Stimulated activated naive CD4-positive, alpha-beta T cell treated with Interleukin-2 at 50 U/mL for 16 hours (primary cell): Measurements from ENCODE around the gene ZDHHC8.
"Not testable (repeated sequence)": the region's sequence is repeated elsewhere in the genome, so short reads cannot be mapped to it uniquely, and the experiment has no call there.

Experiments used
- DNase-seq: peaks from one replicate; lab custom pipeline; 2025; lab: John Stamatoyannopoulos, UW

ZDHHC8 gene

GRCh38 chr22:20158391-20159036 lies 26.9 kb downstream of the ZDHHC8 start:
- no peak for DNase-seq

GRCh38 chr22:20159076-20159475 lies 27.5 kb downstream of the ZDHHC8 start:
- no peak for DNase-seq

- not testable (repeated sequence) for DNase-seq
Observed at GRCh38 chr22:20159531-20159930, 27.9 kb downstream of the ZDHHC8 start.

- no peak for DNase-seq
Observed at GRCh38 chr22:20160041-20160440, 28.4 kb downstream of the ZDHHC8 start.

DNA sequence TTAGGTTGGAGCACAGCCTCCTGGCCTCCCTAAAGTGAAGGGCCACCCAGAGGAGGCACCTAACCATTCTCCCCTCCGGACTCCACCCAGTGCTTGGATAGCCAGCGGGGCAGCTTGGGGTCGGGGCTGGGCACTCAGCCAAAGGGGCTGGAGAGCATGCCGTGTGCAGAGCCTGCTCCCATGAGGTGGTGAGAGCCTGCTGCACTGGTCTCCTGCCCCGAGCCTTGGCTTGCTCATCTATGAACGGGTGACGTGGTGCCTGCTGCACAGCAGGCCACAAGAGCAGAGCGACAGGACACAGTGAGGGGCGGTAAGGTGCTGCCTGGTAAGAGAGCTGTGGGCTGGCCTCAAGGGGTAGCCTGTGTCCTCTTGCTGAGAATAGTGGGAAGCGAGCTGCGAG lies 33.3 kb downstream of the ZDHHC8 start:
- DNase-seq: no peak

DNA sequence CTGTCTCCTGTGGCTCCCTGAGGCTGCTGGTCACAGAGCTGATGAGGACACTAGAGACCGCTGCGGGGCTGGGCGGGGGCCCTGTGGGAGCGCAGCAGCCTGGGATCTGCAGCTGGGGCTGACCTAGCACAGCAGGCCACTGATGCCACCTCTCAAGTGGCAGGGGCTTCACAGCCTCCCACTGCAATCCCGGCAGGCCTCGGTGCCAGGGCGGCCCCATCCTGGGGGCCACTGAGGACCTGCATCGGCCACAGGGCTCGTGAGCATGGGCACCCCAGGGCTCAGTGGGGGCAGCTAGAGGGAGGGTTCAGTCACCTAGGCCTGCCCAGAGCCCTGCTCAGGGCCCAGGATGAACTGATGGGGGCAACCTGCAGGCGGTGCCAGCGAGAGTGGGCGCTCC lies 33.8 kb downstream of the ZDHHC8 start:
- no peak for DNase-seq

- DNase-seq: no peak
Observed at GRCh38 chr22:20165913-20166312, 34.3 kb downstream of the ZDHHC8 start.

GRCh38 chr22:20166703-20167102 lies 35.1 kb downstream of the ZDHHC8 start:
- no peak for DNase-seq

DNA sequence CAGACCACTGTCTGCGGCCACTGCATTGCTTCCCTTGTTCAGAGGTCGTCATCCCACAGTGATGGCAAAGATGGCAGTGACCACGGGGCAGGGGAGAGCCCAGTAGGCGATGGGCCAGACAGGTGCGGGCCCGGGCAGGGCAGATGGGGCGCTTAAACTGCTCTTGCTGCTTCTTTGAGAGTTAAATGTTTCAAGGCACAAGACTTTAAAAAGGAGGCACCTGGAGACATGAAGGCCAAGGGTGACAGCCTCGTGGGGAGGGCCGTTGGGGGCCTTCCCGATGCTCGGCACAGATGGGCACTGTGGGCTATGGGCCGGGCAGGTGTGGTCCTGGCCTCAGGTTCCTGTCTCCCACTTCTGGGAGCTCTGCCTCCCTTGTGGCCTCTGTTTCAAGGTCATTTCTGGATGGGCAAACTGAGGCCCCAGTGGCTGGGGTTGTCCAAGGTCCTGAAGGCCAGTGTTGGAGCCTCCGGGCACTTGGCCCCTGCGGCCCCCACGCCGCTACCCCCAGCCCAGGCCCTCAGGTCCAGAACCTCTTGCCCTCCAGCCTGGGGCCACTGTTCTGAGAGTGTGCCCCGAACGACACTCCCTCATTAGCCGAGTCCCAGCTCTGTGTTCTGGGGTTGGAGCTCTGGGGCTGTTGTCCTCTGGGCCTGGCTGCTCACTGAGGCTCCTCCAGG lies 36.2 kb downstream of the ZDHHC8 start:
- DNase-seq: no peak

DNA sequence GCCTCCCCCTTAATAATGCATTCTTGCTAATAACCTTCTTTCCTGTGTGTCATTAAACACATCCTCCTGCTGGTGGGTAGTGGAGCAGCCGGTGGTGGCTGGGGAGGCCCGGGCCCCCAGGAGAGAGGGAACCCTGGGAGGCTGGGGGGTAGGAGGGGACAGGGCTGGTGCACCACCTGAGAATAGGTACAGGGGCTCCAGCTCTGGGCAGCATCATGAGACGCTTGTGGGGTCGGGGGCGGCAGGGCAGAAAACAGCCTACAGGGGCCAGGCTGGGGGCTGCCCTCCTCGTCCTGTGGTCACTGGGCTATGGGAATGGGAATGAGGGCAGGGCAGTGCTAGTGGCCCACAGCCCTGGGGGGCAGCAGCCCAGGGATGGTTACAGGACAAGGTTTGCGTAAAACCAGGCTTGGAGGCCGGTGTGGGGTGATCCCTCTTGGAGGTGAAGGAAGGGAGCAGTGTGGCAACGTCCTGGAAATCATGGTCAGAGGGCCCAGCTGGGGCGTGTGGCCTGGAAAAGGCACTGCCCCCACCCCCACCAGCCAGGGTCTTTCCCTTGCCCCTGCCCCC lies 37.7 kb downstream of the ZDHHC8 start:
- no peak for DNase-seq

- DNase-seq: no peak
Observed at GRCh38 chr22:20170170-20170569, 38.6 kb downstream of the ZDHHC8 start.

DNA sequence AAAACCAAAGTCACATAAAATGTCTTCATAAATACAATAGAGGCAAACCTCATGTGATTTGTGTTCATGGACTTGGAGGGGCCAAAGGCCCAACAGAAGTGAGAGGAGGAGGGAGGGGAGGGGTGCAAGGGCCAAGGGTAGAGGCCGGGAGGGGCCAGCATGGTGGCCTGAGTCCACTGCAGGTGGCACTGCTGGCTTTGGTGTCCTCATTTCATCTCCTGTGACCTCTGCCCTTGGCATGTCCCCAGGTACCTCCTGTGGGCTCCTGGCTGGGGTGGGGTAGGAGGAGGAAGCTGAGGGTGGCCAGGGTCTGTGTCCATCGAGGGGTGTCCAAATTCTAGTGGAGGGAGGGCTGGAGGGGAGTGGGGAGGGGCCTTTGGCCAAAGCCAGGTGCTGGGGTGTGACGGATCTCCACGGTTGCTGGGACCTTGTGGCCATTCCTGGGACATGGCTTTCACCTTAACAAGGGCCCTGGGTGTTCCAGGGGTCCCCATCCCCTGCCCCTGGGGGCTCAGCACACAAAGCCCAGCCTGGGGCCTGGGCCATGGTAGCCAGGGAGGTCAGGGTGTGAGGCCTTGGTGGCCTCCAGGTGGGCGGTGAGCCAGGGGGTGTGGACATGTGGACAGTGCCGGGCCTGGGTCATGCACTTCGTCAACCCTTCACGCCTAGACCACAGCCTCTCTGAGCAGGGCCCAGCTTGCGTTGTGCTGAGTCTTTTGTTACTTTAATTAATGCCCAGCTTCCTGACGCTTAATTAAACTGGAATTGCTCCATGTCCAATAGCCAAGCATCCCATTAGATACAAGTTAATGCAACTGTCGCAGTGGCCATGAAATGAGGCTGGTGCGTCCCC lies 39.9 kb downstream of the ZDHHC8 start:
- no peak for DNase-seq

- DNase-seq: no peak
Observed at GRCh38 chr22:20172141-20172613, 40.6 kb downstream of the ZDHHC8 start.

DNA sequence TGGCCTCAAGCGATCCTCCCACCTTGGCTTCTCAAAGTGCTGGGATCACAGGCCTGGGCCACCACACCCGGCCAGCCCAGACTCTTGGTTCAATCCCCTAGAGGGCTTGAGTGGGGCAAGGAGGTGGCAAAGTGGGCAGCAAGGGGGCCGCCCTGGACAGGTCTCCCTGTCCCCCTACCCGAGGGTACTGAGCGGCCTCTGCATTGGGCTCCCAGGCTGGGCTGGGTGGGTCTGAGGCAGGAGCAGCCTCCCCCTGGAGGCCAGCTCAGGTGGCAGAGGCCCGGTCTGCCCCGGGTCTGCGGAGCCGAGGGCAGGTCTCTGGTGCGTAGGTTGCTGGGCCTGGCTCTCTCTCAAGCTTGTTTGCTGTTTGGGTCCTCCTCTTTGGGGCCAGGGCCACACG lies 41.6 kb downstream of the ZDHHC8 start:
- DNase-seq: no peak

- no peak for DNase-seq
Observed at GRCh38 chr22:20173772-20174171, 42.2 kb downstream of the ZDHHC8 start.

DNA sequence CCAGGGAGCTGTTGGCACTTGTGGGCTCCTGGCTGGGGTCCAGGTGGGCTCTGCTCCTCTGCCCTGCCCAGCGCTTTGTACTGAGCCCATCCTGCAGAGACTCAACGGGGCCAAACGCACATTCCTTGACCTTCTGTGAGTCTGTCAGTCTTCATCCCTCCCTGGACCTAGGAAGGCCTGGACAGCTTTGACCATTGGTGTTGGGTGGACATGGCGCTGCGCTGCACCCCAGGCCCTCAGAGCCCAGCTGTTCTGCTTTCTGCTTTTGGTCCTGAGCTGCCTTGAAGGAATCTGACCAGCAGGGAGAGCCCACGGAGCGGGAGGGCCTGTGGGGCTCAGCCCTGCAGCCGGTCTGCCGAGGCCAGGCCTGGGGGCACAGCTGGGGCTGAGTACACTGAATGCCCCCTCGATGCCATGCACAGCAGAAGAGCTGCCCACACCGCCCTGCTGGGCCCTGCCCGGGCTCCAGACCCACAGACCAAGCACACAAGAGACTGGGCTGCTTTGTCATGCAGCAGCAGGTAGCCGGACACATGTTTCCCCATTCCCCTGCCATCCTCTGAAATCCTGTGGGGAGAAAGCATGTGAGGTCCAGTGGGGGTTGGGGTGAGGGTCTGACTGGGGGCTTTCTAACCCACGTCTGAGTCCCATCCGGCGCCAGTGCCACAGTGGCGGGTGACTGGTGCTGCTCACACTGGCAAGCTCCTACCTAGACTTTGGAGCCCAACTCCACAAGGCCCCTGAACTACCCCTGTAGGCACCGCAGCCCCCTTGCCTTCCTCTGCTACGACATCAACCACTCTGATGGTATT lies 43.4 kb downstream of the ZDHHC8 start:
- no peak for DNase-seq

GRCh38 chr22:20175597-20175900 lies 43.9 kb downstream of the ZDHHC8 start:
- DNase-seq: no peak

- DNase-seq: no peak
Observed at GRCh38 chr22:20176421-20177085, 44.9 kb downstream of the ZDHHC8 start.

GRCh38 chr22:20177217-20177911 lies 45.8 kb downstream of the ZDHHC8 start:
- DNase-seq: no peak

DNA sequence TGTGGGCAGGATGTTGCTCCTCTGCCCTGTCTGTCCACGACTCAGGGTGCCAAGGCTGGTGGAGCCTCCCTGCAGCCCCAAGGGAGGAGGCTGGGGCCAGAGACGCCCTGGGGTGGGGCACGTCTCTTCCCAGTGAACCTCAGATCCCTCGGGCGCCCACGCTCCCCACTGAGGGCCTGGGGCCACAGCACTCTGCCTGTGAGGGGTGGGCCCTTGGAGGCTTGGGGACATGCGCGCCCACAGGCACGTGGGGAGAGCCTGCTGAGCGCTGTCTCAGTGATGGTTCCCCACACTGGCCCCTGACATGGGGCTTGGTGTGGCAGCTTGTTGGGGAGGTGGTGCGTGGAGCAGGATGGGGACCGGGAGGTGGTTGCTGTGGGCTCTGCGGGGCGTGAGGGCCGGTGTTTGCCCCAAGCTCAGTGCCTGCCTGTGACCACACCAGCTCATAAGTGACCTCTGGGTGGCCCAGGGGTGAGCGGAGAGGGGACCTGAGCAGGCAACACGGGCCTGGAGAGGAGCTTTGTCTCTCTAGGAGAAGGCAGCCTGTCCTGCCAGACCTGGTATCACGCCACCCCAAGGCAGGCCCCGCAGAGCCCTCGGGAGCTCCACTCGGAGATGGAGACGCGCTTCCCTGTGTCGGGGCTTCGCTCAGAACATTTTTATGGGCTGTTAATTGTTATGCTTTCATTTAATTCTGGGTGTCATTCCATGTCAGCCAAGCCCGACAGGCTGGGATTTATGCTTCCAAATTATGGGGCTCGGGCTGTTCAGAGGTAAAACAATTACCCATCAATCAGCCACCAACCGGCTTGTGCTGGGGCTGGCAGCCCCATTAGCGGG lies 46.7 kb downstream of the ZDHHC8 start:
- DNase-seq: no peak
